ENCODE measurements around the gene DGCR2. TPM values are rescaled to one million over a fixed set of nuclear protein-coding genes. Genes with fewer than 3 reads are reported as not detected.

DGCR2 gene
- total and polyA plus RNA-seq, 10 of the 15 experiments (the other 5 are each of a cell fraction or from before 2014, with no cell fraction given), result 0.19 to 28.4 (median 16.0) TPM

- H3K27ac ChIP-seq (ENCODE audit: control insufficient read depth, insufficient read depth), result no peak overlapping the region
- ATAC-seq (no peak), FAIRE-seq (no peak), DNase-seq (ENCODE audit: low read depth, low spot score) (no peak)
- H3K4me1 ChIP-seq (ENCODE audit: control insufficient read depth, insufficient read depth, low read length), result no peaks in the 10 kb centered on the region
- no peak overlapping the region for H2AFZ ChIP-seq (ENCODE audit: control insufficient read depth, low read depth, low read length)
- H3K79me2 ChIP-seq (ENCODE audit: control insufficient read depth, insufficient read depth, low read length), result peaks cover 5% of the 10 kb centered on the region
- no peaks in the 10 kb centered on the region for H3K9me3 ChIP-seq (replicated peaks; ENCODE audit: control insufficient read depth, insufficient read depth, low read length)
- 95% methylated on average over 3 of the region's 3 CpGs for WGBS (ENCODE audit: insufficient coverage, insufficient replicate concordance, low lambda C conversion rate, missing lambda C conversion rate)
- intact Hi-C loops (cut with micrococcal nuclease; ENCODE audit: unreplicated experiment) (no loop called here), in situ Hi-C loops (cut with MboI) (no loop called here)
- no peaks in the 10 kb centered on the region for H3K27me3 ChIP-seq (replicated peaks in 1 of 2; ENCODE audit: control insufficient read depth in 2 of 2, insufficient read depth in 2 of 2, low read length in 1 of 2)
- BruUV-seq (replicated peaks), result no TSS peak
- no peak overlapping the region for H3K4me2 ChIP-seq (ENCODE audit: control insufficient read depth, insufficient read depth)
- ChIA-PET RAD21 (ENCODE audit: unreplicated experiment) (interaction anchor here (0.6 kb wide), 1 partner anchor 114 kb away, joined by 4 read pairs; no protein-coding TSS in a partner anchor), SMC1A (ENCODE audit: uncharacterized antibody, unreplicated experiment) (no interaction called here), CTCF (interaction anchor here (0.9 to 1.7 kb wide), 2 partner anchors 11 to 19 kb away, joined by 3 to 6 read pairs; no protein-coding TSS in a partner anchor), POLR2A (no interaction called here)
- H3K9ac ChIP-seq (ENCODE audit: control insufficient read depth, insufficient read depth, low read length), result no peak overlapping the region
- H3K36me3 ChIP-seq (ENCODE audit: control insufficient read depth in 2 of 2, insufficient read depth in 2 of 2, low read length in 1 of 2), result peaks cover 3 to 7% of the 10 kb centered on the region in 2 experiments; a peak in 3 of 4 replicates
- no peaks in the 10 kb centered on the region; the same call in 1 of the 2 replicates for H4K20me1 ChIP-seq (ENCODE audit: control insufficient read depth, insufficient read depth)
- H3K4me3 ChIP-seq, result no peak overlapping the region
- TF ChIP-seq ZNF384 (IDR thresholded peaks at IDR 0.05; ENCODE audit: borderline replicate concordance, low read depth, low read length) (no peak), USF2 (IDR thresholded peaks at IDR 0.05; ENCODE audit: borderline replicate concordance, low read depth, low read length) (no peak), RFX5 (IDR thresholded peaks at IDR 0.05; ENCODE audit: low read depth, low read length) (no peak), ZNF217 (IDR thresholded peaks at IDR 0.05) (no peak), SMAD5 (IDR thresholded peaks at IDR 0.05; ENCODE audit: low read depth) (no peak), ASH2L (IDR thresholded peaks at IDR 0.05; ENCODE audit: borderline replicate concordance, low read depth) (no peak), E2F4 (IDR thresholded peaks at IDR 0.05; ENCODE audit: low read depth, low read length) (no peak)
- TF ChIP-seq, protein P1, sequence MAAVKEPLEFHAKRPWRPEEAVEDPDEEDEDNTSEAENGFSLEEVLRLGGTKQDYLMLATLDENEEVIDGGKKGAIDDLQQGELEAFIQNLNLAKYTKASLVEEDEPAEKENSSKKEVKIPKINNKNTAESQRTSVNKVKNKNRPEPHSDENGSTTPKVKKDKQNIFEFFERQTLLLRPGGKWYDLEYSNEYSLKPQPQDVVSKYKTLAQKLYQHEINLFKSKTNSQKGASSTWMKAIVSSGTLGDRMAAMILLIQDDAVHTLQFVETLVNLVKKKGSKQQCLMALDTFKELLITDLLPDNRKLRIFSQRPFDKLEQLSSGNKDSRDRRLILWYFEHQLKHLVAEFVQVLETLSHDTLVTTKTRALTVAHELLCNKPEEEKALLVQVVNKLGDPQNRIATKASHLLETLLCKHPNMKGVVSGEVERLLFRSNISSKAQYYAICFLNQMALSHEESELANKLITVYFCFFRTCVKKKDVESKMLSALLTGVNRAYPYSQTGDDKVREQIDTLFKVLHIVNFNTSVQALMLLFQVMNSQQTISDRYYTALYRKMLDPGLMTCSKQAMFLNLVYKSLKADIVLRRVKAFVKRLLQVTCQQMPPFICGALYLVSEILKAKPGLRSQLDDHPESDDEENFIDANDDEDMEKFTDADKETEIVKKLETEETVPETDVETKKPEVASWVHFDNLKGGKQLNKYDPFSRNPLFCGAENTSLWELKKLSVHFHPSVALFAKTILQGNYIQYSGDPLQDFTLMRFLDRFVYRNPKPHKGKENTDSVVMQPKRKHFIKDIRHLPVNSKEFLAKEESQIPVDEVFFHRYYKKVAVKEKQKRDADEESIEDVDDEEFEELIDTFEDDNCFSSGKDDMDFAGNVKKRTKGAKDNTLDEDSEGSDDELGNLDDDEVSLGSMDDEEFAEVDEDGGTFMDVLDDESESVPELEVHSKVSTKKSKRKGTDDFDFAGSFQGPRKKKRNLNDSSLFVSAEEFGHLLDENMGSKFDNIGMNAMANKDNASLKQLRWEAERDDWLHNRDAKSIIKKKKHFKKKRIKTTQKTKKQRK (IDR thresholded peaks at IDR 0.05; ENCODE audit: low read depth, low read length), result no peak
- TF ChIP-seq, protein P2, sequence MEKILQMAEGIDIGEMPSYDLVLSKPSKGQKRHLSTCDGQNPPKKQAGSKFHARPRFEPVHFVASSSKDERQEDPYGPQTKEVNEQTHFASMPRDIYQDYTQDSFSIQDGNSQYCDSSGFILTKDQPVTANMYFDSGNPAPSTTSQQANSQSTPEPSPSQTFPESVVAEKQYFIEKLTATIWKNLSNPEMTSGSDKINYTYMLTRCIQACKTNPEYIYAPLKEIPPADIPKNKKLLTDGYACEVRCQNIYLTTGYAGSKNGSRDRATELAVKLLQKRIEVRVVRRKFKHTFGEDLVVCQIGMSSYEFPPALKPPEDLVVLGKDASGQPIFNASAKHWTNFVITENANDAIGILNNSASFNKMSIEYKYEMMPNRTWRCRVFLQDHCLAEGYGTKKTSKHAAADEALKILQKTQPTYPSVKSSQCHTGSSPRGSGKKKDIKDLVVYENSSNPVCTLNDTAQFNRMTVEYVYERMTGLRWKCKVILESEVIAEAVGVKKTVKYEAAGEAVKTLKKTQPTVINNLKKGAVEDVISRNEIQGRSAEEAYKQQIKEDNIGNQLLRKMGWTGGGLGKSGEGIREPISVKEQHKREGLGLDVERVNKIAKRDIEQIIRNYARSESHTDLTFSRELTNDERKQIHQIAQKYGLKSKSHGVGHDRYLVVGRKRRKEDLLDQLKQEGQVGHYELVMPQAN (conservative IDR thresholded peaks at IDR 0.05), result no peak
- TF ChIP-seq, protein P3, sequence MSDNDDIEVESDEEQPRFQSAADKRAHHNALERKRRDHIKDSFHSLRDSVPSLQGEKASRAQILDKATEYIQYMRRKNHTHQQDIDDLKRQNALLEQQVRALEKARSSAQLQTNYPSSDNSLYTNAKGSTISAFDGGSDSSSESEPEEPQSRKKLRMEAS (IDR thresholded peaks at IDR 0.05; ENCODE audit: low read depth, low read length), result no peak
- TF ChIP-seq, protein P4, sequence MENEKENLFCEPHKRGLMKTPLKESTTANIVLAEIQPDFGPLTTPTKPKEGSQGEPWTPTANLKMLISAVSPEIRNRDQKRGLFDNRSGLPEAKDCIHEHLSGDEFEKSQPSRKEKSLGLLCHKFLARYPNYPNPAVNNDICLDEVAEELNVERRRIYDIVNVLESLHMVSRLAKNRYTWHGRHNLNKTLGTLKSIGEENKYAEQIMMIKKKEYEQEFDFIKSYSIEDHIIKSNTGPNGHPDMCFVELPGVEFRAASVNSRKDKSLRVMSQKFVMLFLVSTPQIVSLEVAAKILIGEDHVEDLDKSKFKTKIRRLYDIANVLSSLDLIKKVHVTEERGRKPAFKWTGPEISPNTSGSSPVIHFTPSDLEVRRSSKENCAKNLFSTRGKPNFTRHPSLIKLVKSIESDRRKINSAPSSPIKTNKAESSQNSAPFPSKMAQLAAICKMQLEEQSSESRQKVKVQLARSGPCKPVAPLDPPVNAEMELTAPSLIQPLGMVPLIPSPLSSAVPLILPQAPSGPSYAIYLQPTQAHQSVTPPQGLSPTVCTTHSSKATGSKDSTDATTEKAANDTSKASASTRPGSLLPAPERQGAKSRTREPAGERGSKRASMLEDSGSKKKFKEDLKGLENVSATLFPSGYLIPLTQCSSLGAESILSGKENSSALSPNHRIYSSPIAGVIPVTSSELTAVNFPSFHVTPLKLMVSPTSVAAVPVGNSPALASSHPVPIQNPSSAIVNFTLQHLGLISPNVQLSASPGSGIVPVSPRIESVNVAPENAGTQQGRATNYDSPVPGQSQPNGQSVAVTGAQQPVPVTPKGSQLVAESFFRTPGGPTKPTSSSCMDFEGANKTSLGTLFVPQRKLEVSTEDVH (IDR thresholded peaks at IDR 0.05; ENCODE audit: low read depth, partially characterized antibody), result no peak
These were observed 24.7 kb downstream of the DGCR2 start for GRCh38 chr22:19097518-19097917.
